HepG2 (cell line): Measurements from ENCODE around the gene SLC38A8.

Source experiments
- EZH2 ChIP-seq: conservative IDR thresholded peaks from 2 replicates; pipeline ENCODE4 v1.6.1; 2012; ENCODE audit warnings: mild to moderate bottlenecking, low read depth, low read length, moderate library complexity
- JUN ChIP-seq: sonication (generic); formaldehyde crosslinking; IDR thresholded peaks from 2 replicates; pipeline ENCODE4 v1.4.0; 2020; ENCODE audit warnings: mild to moderate bottlenecking, missing genetic modification reagents
- NR2C2 ChIP-seq: sonication (generic); formaldehyde crosslinking; IDR thresholded peaks from 2 replicates; pipeline ENCODE4 v1.4.0; 2020; ENCODE audit warnings: missing genetic modification reagents, mild to moderate bottlenecking, moderate library complexity, borderline replicate concordance
- PCBP2 ChIP-seq: fragments of 200-400 bp; formaldehyde crosslinking; optimal IDR thresholded peaks from 2 replicates; pipeline ENCODE3; 2018; ENCODE audit warnings: low read length, low read depth; ENCODE audit not compliant: poor library complexity, severe bottlenecking
- TP53 ChIP-seq: sonication (generic); formaldehyde crosslinking; conservative IDR thresholded peaks from 2 replicates; pipeline ENCODE4 v1.4.0; 2020; ENCODE audit warnings: missing genetic modification reagents
- ZBTB10 ChIP-seq: sonication (generic); formaldehyde crosslinking; IDR thresholded peaks from 2 replicates; pipeline ENCODE4 v1.4.0; 2020; ENCODE audit warnings: missing genetic modification reagents, borderline replicate concordance
- ZNF350 ChIP-seq: sonication (generic); formaldehyde crosslinking; IDR thresholded peaks from 2 replicates; pipeline ENCODE4 v1.4.0; 2020; ENCODE audit warnings: mild to moderate bottlenecking, low read depth, missing genetic modification reagents, borderline replicate concordance
- ZNF788 ChIP-seq: sonication (generic); formaldehyde crosslinking; IDR thresholded peaks from 2 replicates; pipeline ENCODE4 v1.5.0; 2020; ENCODE audit warnings: mild to moderate bottlenecking, missing genetic modification reagents, borderline replicate concordance

GRCh38 chr16:84047626-84048025 is 5.0 kb upstream of the SLC38A8 start:
- no peak for TF ChIP-seq PCBP2
- no peak for TF ChIP-seq ZBTB10
- TF ChIP-seq ZNF350 = no peak
- no peak for TF ChIP-seq JUN (CRISPR knock-in tag)
- TF ChIP-seq ZNF788 (CRISPR knock-in tag) = no peak
- no peak for TF ChIP-seq NR2C2
- no peak for TF ChIP-seq TP53
- TF ChIP-seq EZH2 = no peak
